GM12878 (cell line): Measurements from ENCODE around the gene TAMALIN. TPM values are rescaled to one million over a fixed set of nuclear protein-coding genes. Genes with fewer than 3 reads are reported as not detected.

ENCODE experiments used
- BHLHE40 ChIP-seq, 2 experiments: fragments of 450-650 bp in 1 of 2; IDR thresholded peaks; 2 replicates each; pipeline ENCODE4 v1.6.1; 2011 to 2017; ENCODE audit warnings: low read depth in 2 of 2, borderline replicate concordance in 1 of 2, improper control_type of control experiment in 1 of 2, low read length in 1 of 2, mild to moderate bottlenecking in 1 of 2
- CHD4 ChIP-seq: fragments of 200-600 bp; sonication (generic); IDR thresholded peaks from 2 replicates; pipeline ENCODE4 v1.6.1; 2016; ENCODE audit warnings: mild to moderate bottlenecking
- CUX1 ChIP-seq: IDR thresholded peaks from 2 replicates; pipeline ENCODE4 v1.6.1; 2012; ENCODE audit warnings: improper control_type of control experiment, low read depth, low read length; ENCODE audit not compliant: insufficient replicate concordance
- IRF5 ChIP-seq: fragments of 450-650 bp; IDR thresholded peaks from 2 replicates; pipeline ENCODE4 v1.6.1; 2017; ENCODE audit warnings: borderline replicate concordance
- POLR2A ChIP-seq: IDR thresholded peaks from 2 replicates; pipeline ENCODE4 v1.6.1; 2011; ENCODE audit warnings: low read depth, mild to moderate bottlenecking, low read length
- POLR2AphosphoS2 ChIP-seq: IDR thresholded peaks from 2 replicates; pipeline ENCODE4 v1.6.1; 2011; ENCODE audit warnings: low read depth, mild to moderate bottlenecking, low read length, improper control_type of control experiment, moderate library complexity
- TCF7 ChIP-seq: IDR thresholded peaks from 2 replicates; pipeline ENCODE4 v1.6.1; 2014; ENCODE audit warnings: antibody characterized with exemption, borderline replicate concordance
- polyA plus RNA-seq, 11 experiments: library from polyadenylated mRNA; depleted of rRNA in 4 of 11; unstranded in 6 of 11; stranded (reverse) in 5 of 11; fragments of >200 nt; fragmentation: Nextera tagmentation in 4 of 11; fragmentation: Illumina TruSeq in 1 of 11; extraction: Ambion mirVana in 4 of 11; extraction: Trizol in 1 of 11; gene quantifications; 1 replicate in 1 of 11; 2 replicates in 10 of 11; pipeline versions ENCODE4 v1.2.1 to v1.2.3, GENCODE V29; 2011 to 2016; ENCODE audit warnings: inconsistent platforms in 2 of 11, missing spikeins in 2 of 11, low read depth in 1 of 11
- total RNA-seq, 4 experiments: library from RNA; depleted of rRNA in 3 of 4; stranded (reverse); fragments of >200 nt in 3 of 4; fragmentation: Illumina TruSeq in 1 of 4; extraction: Trizol in 1 of 4; gene quantifications; 2 replicates each; pipeline versions ENCODE4 v1.2.1 to v1.2.3, GENCODE V29; 2013 to 2021
- TF ChIP-seq, protein P1 (sequence below): fragments of 450-650 bp; IDR thresholded peaks from 2 replicates; pipeline ENCODE4 v1.6.1; 2014; ENCODE audit warnings: mild to moderate bottlenecking
- TF ChIP-seq, protein P2 (sequence below): fragments of 450-650 bp; IDR thresholded peaks from 2 replicates; pipeline ENCODE4 v1.6.1; 2017; ENCODE audit warnings: mild to moderate bottlenecking, low read depth, inconsistent platforms; ENCODE audit not compliant: poor library complexity, severe bottlenecking

TAMALIN gene
- total and polyA plus RNA-seq, 10 of the 15 experiments (the other 5 are each of a cell fraction or from before 2014, with no cell fraction given) = 0.09 to 0.58 (median 0.19) TPM; not detected in 4

DNA sequence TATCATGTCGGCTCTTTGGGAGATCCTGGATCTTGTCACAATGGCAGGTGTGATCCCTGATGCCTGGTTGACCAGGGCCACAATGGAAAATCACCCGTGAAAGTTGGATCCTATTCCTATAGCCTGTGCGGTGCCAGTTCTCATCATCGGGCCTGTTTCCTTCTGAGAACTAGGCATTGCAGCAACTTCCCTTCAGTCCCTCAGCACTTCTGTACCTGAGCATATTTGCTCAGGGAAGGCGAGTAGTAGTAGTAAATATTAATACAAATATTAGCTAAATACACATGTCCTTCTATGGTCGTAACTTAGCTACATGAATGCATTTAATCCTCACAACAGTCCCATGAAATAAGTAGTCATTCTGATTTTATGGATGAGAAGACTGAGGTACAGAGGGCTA, 22.1 kb upstream of the TAMALIN start (continued):
- no peak for TF ChIP-seq BHLHE40 (IDR thresholded peaks at IDR 0.05; ENCODE audit: borderline replicate concordance in 1 of 2, low read depth in 2 of 2, low read length in 1 of 2)
- TF ChIP-seq, protein P1, sequence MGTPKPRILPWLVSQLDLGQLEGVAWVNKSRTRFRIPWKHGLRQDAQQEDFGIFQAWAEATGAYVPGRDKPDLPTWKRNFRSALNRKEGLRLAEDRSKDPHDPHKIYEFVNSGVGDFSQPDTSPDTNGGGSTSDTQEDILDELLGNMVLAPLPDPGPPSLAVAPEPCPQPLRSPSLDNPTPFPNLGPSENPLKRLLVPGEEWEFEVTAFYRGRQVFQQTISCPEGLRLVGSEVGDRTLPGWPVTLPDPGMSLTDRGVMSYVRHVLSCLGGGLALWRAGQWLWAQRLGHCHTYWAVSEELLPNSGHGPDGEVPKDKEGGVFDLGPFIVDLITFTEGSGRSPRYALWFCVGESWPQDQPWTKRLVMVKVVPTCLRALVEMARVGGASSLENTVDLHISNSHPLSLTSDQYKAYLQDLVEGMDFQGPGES = no peak
- no peak for TF ChIP-seq POLR2AphosphoS2
- TF ChIP-seq POLR2A = no peak
- TF ChIP-seq, protein P2, sequence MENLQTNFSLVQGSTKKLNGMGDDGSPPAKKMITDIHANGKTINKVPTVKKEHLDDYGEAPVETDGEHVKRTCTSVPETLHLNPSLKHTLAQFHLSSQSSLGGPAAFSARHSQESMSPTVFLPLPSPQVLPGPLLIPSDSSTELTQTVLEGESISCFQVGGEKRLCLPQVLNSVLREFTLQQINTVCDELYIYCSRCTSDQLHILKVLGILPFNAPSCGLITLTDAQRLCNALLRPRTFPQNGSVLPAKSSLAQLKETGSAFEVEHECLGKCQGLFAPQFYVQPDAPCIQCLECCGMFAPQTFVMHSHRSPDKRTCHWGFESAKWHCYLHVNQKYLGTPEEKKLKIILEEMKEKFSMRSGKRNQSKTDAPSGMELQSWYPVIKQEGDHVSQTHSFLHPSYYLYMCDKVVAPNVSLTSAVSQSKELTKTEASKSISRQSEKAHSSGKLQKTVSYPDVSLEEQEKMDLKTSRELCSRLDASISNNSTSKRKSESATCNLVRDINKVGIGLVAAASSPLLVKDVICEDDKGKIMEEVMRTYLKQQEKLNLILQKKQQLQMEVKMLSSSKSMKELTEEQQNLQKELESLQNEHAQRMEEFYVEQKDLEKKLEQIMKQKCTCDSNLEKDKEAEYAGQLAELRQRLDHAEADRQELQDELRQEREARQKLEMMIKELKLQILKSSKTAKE = no peak
- no peak for TF ChIP-seq IRF5
- TF ChIP-seq CHD4 = no peak
- no peak for TF ChIP-seq CUX1
- TF ChIP-seq TCF7 = no peak
